HFF-Myc (cell line): ENCODE results near the gene HNRNPLL.

ENCODE experiments used
- DNase-seq: peaks from one replicate; pipeline ENCODE4 v3.0.0-alpha.2; 2011; ENCODE audit warnings: low read depth; ENCODE audit errors: extremely low read depth
- H3K4me3 ChIP-seq: replicated peaks from 2 replicates; pipeline ENCODE4 v1.5.1; 2011; ENCODE audit warnings: low read depth, mild to moderate bottlenecking, control low read depth, low read length
- TF ChIP-seq, protein P1 (sequence below): IDR thresholded peaks from 2 replicates; pipeline ENCODE4 v1.5.1; 2012; ENCODE audit warnings: mild to moderate bottlenecking, low read depth, low read length, control low read depth; ENCODE audit errors: missing control alignments

HNRNPLL gene

DNA sequence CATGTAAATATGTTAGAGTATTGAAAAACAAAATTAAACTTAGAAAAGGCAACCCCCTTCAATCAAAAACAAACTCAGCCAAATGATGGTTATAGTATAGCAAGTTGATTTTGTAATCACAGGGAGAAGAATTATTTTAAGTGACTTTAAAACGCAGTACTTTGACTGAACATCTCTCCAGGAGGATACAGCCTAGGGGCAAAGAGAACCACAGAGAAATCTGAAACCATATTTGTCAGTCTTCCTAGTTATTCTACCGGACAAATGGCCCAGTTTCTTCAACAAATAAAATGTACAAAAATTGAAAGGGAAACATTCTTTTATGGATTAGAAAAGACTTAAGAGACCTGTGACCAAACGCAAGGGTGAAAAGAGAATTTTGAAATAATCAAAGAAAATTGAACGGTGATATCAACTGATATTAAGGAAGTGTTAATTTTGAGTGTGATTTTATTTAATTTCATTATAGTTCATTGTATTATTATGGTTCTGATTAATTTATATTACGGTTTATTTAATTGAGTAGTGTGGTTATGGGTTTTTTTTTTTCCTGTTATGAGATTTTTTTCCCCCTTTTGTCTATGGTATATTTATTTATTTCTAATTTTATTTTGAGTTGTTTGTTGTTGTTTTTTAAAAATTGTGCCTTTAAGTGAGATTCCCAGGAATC lies 75.3 kb downstream of the HNRNPLL start:
- peak overlapping the region; percentile 35 for H3K4me3 ChIP-seq
- DNase-seq, result no peak
- TF ChIP-seq, protein P1, sequence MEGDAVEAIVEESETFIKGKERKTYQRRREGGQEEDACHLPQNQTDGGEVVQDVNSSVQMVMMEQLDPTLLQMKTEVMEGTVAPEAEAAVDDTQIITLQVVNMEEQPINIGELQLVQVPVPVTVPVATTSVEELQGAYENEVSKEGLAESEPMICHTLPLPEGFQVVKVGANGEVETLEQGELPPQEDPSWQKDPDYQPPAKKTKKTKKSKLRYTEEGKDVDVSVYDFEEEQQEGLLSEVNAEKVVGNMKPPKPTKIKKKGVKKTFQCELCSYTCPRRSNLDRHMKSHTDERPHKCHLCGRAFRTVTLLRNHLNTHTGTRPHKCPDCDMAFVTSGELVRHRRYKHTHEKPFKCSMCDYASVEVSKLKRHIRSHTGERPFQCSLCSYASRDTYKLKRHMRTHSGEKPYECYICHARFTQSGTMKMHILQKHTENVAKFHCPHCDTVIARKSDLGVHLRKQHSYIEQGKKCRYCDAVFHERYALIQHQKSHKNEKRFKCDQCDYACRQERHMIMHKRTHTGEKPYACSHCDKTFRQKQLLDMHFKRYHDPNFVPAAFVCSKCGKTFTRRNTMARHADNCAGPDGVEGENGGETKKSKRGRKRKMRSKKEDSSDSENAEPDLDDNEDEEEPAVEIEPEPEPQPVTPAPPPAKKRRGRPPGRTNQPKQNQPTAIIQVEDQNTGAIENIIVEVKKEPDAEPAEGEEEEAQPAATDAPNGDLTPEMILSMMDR, result no peak

DNA sequence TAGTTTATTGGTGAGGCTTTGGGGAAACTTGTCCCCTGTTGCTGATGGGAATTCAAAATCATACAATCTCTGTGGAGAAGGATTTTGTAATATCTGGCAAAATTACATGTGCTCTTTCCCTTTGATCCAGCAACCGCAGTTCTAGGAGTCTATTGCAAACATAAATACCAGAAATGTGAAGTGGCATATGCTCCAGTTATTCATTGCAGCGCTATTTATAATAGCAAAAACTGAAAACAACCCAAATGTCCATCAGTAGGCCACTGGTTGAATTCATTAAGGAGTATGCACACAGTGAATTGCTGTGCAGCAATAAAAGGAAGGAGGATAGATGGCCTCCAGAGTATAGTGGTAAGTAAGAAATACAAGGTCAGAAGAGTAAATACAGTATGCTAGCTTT lies 76.5 kb downstream of the HNRNPLL start:
- no peak for DNase-seq
- H3K4me3 ChIP-seq, result no peak overlapping the region
- TF ChIP-seq, protein P1, result no peak

DNA sequence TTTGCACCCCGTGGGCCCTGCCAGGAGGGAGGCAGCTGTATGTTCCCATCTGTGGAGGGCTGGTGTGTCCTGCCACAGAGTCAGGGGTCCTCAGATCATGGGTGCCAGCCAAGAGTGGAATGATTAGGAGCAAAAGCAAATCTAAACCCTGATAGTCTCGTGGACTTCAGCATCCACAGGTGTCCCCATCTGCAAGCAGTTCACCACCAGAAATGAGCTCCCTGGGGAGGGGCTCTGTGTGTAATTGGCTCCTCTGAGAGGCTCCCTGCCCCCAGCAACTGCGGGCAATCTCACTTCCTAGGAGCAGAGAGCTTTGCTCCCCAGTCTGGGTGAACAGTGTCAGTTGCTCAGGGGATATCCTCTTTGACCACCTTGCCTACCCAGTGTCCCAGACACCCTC lies 78.1 kb downstream of the HNRNPLL start:
- TF ChIP-seq, protein P1, result no peak
- no peak overlapping the region for H3K4me3 ChIP-seq

DNA sequence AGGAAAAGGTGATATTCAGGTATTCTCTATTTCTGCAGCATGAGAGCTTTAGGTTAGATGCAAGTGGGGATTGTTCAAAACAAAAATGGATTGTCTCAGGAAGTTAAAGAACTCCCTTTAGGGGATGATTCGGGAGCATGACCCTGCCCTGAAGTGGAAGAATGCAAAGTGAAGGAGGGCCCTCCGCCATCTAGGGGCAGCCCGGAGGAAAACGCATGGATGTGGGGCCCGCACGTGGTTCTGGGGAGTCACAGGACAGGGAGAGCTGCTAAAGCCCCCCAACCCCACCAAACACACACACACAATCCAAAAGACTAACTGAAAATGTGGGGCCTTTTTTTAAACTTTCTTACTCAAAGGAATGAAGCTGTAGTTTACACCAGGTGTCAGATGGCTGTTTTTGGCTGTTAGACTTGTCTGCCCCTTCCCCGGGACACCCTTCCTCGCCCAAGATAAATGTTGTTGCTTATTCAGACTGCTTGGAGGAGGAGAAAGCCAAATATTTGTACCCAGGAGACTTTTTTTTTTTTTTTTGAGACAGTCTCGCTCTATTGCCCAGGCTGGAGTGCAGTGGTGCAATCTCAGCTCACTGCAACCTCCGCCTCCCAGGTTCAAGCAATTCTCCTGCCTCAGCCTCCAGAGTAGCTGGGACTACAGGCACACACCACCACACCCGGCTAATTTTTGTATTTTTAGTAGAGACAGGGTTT lies 78.8 kb downstream of the HNRNPLL start:
- H3K4me3 ChIP-seq, result no peak overlapping the region
- DNase-seq, result no peak
- TF ChIP-seq, protein P1, result peak; percentile 43

More for the DNA sequence above, 78.1 kb downstream of the HNRNPLL start:
- DNase-seq, result no peak

DNA sequence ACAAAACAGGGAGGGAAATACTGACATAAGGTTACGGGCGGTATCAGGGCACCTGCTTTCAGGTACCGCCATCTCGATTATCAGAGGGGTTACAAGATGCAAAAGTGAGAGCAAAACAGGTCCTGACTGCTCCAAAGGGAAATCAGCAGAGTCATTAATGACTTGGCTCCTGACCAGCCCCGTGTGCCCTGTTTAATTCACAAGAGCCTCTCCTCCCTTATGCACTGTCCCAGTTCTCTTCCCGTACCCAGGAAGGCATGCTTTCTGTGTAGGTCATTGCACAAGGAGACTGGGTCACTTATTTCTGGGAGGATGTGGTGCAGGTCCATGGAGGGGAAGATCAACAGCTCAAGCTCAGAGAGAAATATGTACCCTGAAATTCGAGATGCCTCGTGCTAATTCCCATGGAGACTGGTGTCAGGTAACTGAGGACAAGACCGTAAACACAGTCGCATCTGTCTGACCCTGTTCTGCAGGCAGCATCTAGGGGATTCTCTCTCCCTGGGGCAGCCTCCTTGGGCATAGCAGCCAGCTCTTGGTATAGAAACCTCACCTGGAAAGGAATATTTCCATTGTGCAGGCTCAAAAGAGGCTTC lies 79.9 kb downstream of the HNRNPLL start:
- TF ChIP-seq, protein P1, result no peak
- DNase-seq, result no peak
- no peak overlapping the region for H3K4me3 ChIP-seq

DNA sequence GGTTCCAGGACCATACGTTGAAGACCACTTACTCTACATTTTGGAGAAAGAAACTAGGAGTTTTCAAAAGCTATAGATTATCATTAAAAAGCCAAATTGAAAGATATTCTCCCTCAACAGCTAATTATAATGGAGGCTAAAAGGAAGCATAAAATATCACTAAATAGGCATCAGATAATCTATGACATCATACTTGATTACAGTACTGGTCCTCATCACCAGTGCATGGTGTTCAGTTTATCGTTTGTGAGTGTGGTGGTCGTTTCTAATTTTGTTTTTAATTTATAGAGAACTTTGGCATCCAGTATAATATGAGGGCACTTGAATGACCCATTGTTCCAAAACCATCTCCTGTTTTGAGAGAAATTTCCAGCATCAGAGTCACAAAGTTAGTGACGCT lies 80.9 kb downstream of the HNRNPLL start:
- TF ChIP-seq, protein P1, result no peak
- H3K4me3 ChIP-seq, result no peak overlapping the region
- DNase-seq, result no peak
